ENCODE data around the gene PSMB11.
"Not testable (repeated sequence)": the region's sequence is repeated elsewhere in the genome, so short reads cannot be mapped to it uniquely, and the experiment has no call there.

Gene PSMB11

DNA sequence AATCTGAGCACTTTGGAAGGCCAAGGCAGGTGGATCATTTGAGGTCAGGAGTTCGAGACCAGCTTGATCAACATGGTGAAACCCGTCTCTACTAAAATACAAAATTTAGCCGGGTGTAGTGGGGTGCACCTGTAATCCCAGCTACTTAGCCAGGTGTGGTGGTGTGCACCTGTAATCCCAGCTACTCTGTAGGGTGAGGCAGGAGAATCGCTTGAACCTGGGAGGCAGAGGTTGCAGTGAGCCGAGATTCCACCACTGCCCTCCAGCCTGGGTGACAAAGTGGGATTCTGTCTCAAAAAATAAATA is 28.3 kb upstream of the PSMB11 start:
- DNase-seq = not testable (repeated sequence)

DNA sequence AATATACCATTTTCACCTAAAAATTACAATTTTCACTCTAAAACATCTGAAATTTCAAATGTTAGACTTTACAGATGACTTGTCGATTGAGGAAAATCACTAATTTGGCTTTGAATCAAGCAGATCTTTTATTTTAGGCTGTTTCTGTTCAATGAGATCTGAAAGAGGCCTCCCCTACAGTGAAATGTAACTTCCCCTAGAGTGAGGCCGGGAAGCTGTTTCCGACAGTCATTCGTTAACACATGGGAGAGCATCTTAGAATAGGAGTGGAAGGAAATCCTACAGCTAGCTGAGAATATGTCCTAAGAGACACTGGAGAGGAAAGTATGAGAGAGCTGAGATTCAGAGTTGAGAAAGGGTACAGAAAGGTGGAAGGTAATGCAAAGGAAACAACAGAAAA is 26.4 kb upstream of the PSMB11 start:
- no peak for DNase-seq

DNA sequence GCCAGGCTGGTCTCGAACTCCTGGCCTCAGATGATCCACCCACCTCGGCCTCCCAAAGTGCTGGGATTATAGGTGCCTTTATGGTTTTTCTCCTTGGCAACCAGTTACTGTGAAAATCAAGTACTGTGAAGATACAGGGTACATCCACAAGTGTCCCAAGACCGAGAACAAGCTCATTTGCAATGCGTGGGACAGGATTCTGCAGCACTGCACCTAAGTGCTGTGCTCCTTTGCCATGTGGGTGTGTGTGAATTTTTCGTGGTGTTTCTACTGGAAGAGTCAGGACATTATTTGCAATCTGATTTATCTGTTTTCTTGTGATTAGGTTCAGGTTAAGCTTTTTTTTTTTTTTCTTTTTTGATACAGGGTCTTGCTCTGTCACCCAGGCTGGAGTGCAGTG is 24.9 kb upstream of the PSMB11 start:
- DNase-seq = no peak

DNA sequence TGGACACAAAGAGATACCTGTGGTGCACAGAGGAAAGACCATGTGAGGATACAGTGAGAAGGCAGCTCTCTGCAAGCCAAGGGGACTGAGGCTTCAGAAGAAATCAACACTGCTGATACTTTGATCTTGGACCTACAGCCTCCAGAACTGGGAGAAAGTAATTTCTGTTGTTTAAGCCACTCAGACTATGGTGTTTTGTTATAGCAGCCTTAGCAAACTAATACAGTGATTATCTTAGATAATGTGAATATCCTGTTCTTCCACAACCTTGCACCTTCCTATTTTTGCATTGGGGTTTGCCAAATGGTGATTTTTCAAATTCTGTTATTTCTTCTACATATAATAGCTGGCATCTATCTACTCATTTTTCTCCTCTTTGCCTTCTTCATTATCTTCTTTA is 23.9 kb upstream of the PSMB11 start:
- DNase-seq = no peak

DNA sequence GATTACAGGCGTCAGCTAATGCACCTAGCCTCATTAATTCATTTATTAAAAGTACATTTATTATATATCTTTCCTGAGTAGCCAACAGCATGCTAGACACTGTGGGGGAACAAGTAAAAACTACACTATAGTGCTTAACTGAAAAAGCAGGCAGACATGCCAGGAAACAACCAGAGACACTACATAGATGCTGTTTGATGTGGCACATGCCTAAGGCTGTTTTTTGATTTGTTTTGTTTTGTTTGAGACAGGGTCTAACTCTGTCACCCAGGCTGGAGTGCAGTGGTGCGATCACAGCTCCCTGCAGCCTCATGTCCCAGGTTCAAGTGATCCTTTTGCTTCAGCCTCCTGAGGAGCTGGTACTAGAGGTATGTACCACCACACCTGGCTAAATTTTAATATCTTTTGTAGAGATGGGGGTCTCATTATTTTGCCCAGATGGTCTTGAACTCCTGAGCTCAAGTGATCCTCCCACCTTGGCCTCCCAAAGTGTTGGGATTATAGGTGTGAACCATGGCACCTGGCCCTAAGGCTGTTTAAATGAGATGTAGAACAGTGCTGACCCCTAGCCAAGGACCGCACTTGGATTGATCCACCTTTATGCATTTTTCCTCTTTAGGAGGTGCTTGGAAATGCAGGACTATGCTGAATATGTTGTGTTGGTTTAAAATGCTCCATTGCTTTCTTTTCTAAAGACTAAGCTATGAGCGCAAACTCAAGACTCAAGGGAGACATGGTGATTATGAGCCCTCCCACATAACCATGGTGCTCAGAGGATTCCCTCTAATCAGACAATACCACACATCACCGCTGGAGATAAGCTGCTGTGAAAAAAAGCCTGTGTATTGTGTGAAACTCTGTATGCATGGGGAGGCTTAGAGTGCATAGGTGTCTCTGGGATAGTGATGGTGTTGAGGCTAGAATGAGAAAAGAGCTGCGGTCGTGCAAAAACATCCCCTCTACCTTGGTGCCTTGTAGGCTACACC is 21.6 kb upstream of the PSMB11 start:
- DNase-seq = no peak

DNA sequence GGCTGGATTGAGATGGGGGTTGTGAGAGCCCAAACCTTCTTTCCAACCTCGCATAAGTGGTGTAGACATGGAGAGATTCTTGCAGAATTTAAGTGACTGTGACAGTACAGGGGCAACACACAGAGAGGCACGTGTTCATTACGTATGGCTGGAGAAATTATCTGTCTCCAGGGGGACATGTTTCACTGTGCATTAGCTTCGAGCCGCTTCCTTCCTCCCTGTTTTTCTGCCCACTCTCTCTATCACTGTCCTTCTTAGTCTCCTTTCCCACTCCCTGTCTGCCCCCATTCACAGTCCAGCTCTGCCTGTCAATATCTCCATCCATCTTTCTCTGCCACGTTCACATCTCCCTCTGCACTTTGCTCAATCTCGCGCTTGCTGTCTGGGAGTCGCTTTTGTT is 20.6 kb upstream of the PSMB11 start:
- no peak for DNase-seq

DNA sequence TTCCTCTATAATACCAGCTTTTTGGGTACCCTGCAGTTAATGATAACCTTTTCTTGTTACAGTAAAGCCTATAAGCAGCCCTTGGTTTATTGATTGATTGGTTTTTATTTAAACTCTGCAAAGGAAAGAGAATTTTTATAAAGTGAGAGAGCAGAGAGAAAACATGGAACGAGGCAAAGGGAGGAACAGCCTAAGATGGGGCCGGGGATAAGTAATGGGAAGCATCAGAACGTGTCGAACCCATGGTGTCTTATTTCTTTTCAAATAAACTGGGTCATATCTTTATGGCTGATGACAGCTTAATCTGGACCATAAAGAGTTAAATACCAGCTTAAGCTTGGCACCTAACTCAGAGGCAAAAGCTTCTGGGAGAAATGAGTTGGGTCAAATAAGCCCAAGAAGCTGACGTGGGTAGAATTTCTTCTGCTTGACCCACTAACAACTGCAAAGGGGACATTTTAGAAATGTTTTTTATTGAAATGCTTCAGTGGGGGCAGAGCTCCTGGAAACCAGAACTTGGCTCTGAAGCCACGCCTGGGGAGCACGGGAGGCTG is 20.0 kb upstream of the PSMB11 start:
- DNase-seq = no peak

DNA sequence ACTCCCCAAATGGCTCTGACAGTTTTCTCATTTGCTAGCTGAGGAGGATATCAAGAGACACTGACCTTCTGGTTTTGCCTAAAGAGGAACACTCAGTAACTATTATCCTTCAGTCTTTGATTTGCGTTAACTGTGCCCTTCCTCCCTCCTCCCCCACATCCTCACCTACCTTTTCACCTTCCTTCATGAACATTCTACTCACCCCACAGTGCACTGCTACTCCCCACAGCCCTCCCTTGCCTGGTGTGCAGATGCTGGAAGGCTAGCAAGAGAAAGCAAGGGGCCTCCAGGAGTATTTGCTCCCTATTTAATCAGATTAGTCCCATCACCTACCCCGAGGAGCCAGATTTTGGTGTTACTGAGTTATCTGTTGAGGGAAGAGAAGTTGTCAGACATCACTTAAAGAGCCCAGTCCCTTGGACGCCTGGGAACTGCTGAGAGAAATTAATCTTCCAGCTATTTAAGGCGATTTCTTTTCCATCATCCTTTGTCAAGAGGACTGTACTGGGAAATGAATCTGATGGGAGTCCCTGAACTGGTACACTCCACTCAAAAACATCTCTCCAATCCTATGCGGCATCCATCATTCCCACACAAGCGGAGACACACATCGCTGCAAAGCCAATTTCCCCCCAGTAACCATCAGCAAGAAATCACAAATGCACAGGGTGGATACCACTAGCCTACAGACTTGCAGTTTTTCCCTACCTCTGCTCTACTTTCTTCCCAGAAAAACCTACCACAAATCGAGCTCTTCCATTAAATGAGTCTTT is 18.8 kb upstream of the PSMB11 start:
- peak in 3 of 56 donors; percentile 5 to 12 (median 5) for DNase-seq

DNA sequence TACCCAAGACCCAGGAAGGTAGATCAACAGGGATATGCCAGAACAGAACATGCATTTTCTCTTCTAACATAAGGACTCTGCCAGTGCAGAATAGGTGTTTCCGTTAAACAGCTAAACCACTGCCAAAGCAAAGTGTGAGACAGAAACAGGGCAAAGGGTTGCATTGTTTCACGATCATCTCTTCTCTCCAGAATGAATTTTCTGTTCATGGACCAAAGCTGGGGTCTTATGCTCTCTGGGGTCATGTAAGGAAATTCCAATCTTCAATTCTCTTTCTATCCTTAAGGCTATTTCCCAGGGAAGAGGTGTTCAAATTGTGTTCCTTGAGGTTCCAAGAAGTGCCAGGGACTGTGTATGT is 18.2 kb upstream of the PSMB11 start:
- no peak for DNase-seq

DNA sequence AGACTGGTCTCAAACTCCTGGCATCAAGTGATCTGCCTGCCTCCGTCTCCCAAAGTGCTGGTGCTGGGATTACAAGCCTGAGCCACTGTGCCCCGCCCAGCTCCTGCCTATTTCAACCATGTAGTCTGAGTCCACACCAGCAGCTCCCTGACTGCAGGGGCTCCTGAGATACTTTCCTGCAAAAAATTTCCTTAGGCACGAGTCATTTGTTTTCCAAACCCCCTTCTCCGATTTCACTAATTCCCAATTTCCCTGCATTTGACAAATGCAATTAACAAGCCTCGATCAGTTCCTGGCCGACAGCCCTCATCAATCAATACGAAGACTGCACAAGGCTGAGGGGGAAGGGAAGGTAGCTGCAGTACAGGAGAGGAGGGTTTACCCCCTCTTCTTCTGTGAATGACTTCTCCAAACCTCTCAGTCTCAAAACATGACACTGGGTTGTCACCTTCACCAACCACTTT is 17.4 kb upstream of the PSMB11 start:
- no peak for DNase-seq

DNA sequence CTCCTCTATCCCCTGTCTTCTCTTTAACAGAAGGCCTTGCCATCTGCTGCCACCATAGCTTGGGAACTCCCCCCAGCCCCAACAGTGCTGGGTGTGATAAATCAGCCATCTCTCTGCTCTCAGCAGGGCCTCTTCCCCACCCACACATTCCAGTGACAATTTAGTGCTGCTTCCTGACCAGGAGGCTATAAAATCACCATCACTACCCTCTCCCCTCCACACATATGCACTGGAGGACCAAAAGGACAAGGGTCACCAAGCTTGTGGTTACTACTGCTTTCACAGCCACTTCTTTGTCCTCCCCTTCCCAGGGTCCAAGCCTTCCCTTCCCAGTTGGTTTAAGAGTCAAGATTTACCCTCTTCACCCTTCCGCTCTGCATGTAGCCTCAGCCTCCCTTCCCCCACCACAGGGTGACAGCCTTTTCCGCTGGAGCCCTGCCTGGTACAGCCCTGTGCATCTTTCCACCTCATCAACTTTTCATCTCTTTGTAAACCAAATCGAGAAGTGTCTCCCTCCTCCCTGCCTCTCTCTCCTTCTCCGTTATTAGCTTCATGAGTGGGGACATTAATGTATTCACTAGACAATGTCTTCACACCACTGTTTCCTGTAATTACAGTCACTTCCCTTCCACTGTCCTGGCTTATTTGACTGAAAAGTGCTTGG is 16.7 kb upstream of the PSMB11 start:
- DNase-seq = no peak

DNA sequence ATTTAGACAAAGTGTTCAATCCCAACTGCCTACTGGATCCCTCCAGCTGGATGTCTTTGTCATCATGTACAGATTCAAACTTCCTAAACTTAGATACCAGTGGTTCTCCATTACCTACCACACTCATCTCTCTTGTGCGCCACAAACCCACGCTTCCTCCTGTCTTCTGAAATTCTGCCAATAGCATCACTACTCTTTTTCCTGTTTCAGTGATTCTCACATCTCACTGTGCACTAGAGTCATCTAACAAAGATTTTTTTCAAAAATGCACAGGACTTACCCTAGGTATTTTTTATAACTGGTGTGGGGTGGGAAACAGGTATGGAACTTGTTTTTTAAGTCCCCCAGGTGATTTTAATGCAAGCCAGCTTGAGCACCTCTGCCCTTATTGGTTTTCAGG is 13.2 kb upstream of the PSMB11 start:
- no peak for DNase-seq

DNA sequence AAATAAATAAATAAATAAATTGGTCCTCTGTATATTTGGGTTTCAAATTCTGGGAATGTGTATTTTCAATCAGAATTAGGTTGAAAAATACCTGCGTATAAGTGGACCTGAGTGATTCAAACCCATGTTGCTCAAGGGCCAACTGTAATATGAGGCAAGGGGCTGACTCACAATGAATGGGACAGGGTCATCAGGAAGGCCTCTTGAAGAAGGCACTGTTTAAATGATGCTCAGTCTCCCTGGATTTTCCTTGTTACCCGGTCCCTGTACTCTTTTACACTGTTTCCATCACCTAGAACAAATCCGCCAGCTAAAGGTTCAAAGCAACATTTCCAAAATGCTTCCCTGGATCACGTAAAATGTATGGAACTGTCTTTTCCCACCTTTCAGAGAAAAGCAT is 11.1 kb upstream of the PSMB11 start:
- no peak for DNase-seq

DNA sequence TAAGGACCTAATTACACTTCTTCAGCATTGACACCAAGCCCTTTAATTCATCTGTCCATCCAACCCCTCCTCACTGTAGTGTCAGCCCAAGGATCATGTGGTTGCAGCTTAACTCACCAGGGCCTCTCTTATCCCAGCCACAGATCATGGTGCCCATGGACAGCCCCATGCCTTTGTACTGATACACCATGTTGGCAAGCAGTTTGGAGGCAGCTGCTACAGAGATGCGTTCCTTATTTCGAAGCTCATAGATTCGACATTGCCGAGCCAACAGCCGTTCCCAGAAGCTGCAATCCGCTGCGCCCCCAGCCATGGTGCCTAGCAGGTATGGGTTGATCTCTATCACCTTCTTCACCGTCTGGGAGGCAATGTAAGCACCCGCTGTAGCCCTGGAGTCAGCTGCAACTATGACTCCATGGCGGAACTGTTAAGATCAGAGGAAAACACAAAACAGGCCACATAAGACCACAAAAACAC is 8.7 kb upstream of the PSMB11 start:
- DNase-seq = no peak

DNA sequence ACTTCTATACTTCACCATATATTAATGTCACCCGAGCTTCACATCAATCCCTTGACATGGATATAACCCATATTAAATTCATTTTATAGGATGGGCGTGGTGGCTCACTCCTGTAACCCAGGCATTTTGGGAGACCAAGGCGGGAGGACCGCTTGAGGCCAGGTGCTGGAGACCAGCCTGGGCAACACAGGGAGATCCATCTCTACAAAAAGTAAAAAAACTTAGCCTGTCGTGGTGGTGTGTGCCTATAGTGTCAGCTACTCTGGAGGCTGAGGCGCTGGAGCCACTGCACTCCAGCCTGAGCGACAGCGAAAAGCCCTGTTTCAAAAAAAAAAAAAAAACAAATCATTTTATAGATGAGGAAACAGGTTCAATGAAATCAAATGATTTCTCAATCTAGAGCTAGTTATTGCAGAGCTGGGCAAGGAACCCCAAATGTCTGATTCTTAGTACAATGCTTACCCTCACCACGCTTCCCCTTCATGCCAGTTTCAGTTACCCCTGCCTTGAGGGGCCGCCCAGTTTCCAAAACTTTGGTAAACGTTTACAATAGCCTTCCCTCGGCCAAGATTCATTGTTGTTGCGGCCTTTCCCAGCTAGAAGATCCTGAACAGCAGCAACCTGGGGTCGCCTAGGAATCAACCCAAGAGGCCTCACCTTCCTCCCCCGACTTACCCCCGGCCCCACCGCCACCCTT is 8.1 kb upstream of the PSMB11 start:
- no peak for DNase-seq

DNA sequence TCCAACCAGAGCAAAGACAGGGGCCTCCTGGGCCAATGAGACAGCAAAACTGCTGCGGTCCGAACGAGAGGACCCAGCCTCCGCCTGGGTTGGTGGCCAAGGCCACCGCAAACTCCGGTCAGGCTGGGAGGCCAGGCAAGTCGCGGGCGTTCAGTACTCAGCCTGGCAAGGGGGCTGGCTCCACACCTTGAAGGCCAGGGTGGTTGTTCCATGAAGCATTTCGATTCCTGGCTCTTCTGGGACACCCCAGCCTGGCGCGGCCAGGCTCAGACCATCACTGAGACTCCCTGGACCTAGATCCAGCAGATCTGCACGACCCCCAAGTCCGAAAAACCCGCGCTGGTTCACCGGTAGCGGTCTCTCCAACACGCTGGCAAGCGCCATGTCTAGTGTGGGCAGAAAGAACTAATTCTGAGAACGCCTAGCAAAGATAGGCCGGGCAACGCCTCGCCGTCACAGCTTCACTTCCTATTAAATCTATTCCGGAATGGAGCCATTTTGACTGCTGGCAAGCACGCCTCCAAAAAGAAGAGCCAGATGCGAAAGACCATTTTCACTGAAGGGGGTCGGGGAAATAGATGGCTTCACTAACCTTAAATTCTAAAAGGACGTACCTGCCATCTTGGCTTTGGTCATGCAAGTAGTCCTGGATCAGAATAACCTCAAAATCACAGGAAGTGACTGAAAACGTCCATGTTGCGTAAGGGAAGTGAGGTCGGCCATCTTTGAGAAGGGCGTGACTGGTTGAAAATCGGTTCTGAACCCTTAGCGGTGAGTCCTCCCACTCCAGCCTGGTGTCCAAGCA is 7.3 kb upstream of the PSMB11 start, which contains the start of gene PSMB5:
Gene PSMB5, minus strand, starts transcription at position 403 of the 805 bp plus-strand sequence. Its CDS starts 19 bp downstream, at position 384.
- DNase-seq = no peak

DNA sequence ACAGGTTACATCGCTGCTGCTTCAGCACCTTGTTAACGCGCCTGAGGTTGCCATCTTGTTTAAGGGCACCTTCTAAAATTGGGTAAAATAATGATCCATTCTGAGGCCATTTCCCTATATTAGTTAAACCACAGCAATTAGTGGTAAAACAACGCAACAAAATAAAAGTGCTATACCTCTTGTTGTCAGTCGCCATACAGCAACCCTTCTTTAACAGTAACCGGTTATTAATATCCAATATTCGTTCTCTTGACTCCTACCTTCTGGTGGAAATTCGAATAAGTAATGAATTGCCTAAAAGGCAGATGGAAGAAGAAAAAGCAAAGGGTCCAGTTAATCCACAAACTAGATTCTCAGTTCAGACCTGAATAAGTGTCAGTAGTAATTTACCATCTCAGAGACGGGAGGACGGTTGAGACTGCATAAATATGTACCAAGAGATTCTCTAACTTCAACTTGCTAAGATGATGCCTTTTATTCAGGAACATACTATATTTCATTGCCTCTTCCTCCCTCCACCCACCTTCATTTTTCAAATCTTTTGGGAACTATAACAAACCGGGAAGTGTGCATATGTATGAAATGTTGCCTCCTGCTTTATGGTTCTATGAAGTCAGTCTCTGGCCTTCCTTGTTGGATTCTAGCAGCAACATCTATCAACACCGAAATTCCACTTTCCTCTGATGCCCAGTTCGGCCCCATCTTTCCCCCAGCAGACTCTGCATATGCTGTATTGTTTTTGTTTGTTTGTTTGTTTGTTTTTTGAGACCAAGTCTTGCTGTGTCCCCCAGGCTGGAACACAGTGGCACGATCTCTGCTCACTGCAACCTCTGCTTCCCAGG is 6.5 kb upstream of the PSMB11 start:
- no peak for DNase-seq

DNA sequence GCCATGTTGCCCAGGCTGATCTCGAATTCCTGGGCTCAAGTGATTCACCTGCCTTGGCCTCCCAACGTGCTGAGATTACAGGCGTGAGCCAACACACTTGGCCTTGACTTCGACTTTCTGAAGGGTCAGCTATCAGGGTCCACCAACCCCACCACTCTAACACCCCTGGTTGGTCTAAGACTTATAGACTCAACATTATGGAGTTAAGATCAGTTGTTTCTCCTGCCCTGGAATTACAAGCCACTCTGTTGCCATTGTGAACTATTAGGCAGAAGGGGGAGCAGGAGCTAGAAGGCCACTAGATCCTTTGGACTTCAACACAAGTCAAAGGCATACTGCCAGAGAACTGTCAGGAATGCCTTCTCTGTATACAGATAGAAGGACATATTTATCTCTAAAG is 1.9 kb upstream of the PSMB11 start:
- DNase-seq = no peak

DNA sequence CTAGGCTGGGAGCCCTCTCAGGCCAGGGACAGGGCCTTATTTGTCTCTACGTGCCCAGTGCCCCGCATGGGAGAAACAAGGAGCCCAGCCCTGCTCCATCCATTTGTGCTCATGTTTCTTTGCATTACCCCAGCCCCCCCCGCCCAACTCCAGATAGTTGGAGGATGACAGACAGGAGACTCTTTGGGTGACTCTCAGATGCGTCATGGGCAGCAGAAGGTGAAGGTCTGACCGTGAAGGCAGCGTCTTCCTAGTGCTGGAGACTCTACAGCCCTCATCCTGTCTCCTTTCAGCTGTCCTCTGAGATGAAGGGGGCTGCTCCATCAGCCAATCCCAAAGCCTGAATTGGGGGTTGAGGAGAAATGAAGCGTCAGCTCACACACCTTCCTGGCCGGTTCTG is 283 bp upstream of the PSMB11 start:
- DNase-seq = no peak

Data from nucleus accumbens (tissue), 56 donors.